IPS DF 6.9 (cell line): ENCODE measurements around the gene ELP5.

ENCODE experiments used
- DNase-seq: peaks from one replicate; pipeline ENCODE4 v3.0.0-alpha.2; 2013; ENCODE audit warnings: low read depth, low spot score
- H3K27ac ChIP-seq: one replicate; pipeline ENCODE4 v1.5.1; 2013; ENCODE audit warnings: low read length, control low read depth
- H3K27me3 ChIP-seq: 2 replicates; pipeline ENCODE4 v1.6.1; 2013; ENCODE audit warnings: mild to moderate bottlenecking, low read length; ENCODE audit not compliant: control insufficient read depth, insufficient read depth
- H3K36me3 ChIP-seq: 2 replicates; pipeline ENCODE4 v1.6.1; 2013; ENCODE audit warnings: low read length; ENCODE audit not compliant: control insufficient read depth, insufficient read depth
- H3K4me1 ChIP-seq: 2 replicates; pipeline ENCODE4 v1.6.1; 2013; ENCODE audit warnings: low read length; ENCODE audit not compliant: control insufficient read depth, insufficient read depth
- H3K4me3 ChIP-seq: 2 replicates; pipeline ENCODE4 v1.5.1; 2013; ENCODE audit warnings: mild to moderate bottlenecking, low read length
- H3K9me3 ChIP-seq: 2 replicates; pipeline ENCODE4 v1.6.1; 2013; ENCODE audit warnings: low read length, inconsistent platforms; ENCODE audit not compliant: control insufficient read depth, insufficient read depth
- WGBS: extraction: QIAGEN DNeasy Blood & Tissue Kit; methylation state at CpG from one replicate; pipeline ENCODE4 v1.1.7; 2013; ENCODE audit warnings: mixed read lengths, missing lambda C conversion rate; ENCODE audit not compliant: insufficient read length, insufficient coverage; 5-methylcytosine and 5-hydroxymethylcytosine counted together

ELP5 gene

GRCh38 chr17:7246779-7247178 is 5.2 kb upstream of the ELP5 start:
- no peak for DNase-seq
- Histone ChIP-seq H3K9me3 (no peaks in the 10 kb centered on the region), H3K4me1 (no peaks in the 10 kb centered on the region), H3K36me3 (peaks cover 4% of the 10 kb centered on the region; the same call in 1 of the 2 replicates), H3K27me3 (no peaks in the 10 kb centered on the region), H3K4me3 (no peak overlapping the region), H3K27ac (no peak overlapping the region)
- WGBS = no CpG with 5 or more reads among the region's 5 CpGs

DNA sequence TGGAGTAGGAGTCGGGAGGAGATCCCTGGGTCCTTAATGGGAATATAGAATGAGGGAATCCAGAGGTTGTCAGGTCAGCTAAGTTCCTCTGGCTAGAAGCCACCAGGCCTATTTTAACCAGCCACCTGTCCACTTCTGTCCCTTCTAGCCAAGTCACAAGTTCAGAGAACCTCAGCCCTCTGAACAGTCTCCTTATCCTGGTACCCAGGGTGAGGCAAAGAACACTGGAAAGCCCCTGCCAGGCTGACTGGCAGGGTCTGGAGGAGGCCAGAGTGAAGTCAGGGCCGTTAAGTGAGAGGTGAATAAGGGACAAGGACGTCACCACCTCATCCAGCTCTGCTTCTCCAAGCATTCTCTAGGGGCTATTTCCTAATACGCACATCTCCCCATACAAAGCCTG is 3.2 kb upstream of the ELP5 start:
- no CpG with 5 or more reads among the region's 4 CpGs for WGBS
- Histone ChIP-seq H3K27ac (no peak overlapping the region), H3K36me3 (peaks cover 3% of the 10 kb centered on the region; the same call in 1 of the 2 replicates), H3K9me3 (no peaks in the 10 kb centered on the region), H3K4me3 (no peak overlapping the region), H3K27me3 (no peaks in the 10 kb centered on the region), H3K4me1 (no peaks in the 10 kb centered on the region)
- no peak for DNase-seq

GRCh38 chr17:7249214-7249613 is 2.8 kb upstream of the ELP5 start:
- no peaks in the 10 kb centered on the region for H3K4me1 ChIP-seq
- no peaks in the 10 kb centered on the region; the same call in 1 of the 2 replicates for H3K36me3 ChIP-seq
- no peaks in the 10 kb centered on the region for H3K27me3 ChIP-seq
- no peak overlapping the region for H3K27ac ChIP-seq
- WGBS = no CpG with 5 or more reads among the region's 6 CpGs
- no peak overlapping the region for H3K4me3 ChIP-seq
- no peak for DNase-seq
- no peaks in the 10 kb centered on the region for H3K9me3 ChIP-seq

- no peaks in the 10 kb centered on the region for H3K4me1 ChIP-seq
- H3K27ac ChIP-seq = no peak overlapping the region
- H3K27me3 ChIP-seq = no peaks in the 10 kb centered on the region
- H3K9me3 ChIP-seq = no peaks in the 10 kb centered on the region
- no peak for DNase-seq
- H3K36me3 ChIP-seq = peaks cover 3% of the 10 kb centered on the region; the same call in 1 of the 2 replicates
- WGBS = no CpG with 5 or more reads among the region's 7 CpGs
- no peak overlapping the region for H3K4me3 ChIP-seq
Observed at GRCh38 chr17:7249830-7250229, 2.2 kb upstream of the ELP5 start.

GRCh38 chr17:7250695-7251627 is 1.1 kb upstream of the ELP5 start:
- Histone ChIP-seq H3K4me1 (no peaks in the 10 kb centered on the region), H3K27me3 (no peaks in the 10 kb centered on the region), H3K27ac (no peak overlapping the region), H3K4me3 (peak overlapping the region; percentile 87), H3K9me3 (no peaks in the 10 kb centered on the region), H3K36me3 (peaks cover 3% of the 10 kb centered on the region; the same call in 1 of the 2 replicates)
- WGBS = no CpG with 5 or more reads among the region's 55 CpGs
- no peak for DNase-seq

- Histone ChIP-seq H3K4me1 (no peaks in the 10 kb centered on the region), H3K4me3 (peak within 1 kb of the TSS; percentile 87), H3K27ac (no peak within 1 kb of the TSS), H3K9me3 (no peaks in the 10 kb centered on the region), H3K27me3 (no peaks in the 10 kb centered on the region), H3K36me3 (peaks cover 7% of the 10 kb centered on the region; the same call in 1 of the 2 replicates)
- no CpG with 5 or more reads among the region's 41 CpGs for WGBS
- peak; percentile 95 for DNase-seq
Observed at GRCh38 chr17:7251661-7252175, 297 bp upstream of the ELP5 start, which contains the start of gene CTDNEP1. Gene CTDNEP1, minus strand, starts transcription at chr17:7251734. Its CDS starts 438 bp downstream, at chr17:7251296.

DNA sequence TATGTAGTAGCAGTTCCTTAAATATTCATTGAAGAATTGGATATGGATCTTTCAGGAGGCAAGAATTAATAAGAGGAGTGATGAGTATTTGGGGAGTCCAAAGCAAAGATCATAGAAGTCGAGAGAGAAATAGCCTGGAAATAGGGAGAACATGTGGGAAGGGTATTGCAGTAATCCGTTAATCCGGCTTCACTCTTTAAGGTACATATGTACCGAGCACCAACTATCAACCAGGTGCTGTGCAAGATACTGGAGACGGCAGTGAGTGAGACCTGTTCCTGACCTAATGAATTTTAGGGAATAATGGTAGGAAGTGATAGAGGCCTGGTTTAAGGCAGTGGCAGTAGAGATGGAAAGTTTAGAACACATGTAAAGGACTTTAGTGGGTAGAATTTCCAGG is 1.1 kb downstream of the ELP5 start:
- Histone ChIP-seq H3K27ac (no peak overlapping the region), H3K36me3 (peaks cover 7% of the 10 kb centered on the region; the same call in 1 of the 2 replicates), H3K4me3 (peak overlapping the region; percentile 87; the same call in 1 of the 2 replicates), H3K4me1 (no peaks in the 10 kb centered on the region), H3K9me3 (no peaks in the 10 kb centered on the region), H3K27me3 (no peaks in the 10 kb centered on the region)
- whole genome bisulfite sequencing = no CpG with 5 or more reads among the region's 5 CpGs
- DNase-seq = no peak

GRCh38 chr17:7254511-7254910 is 2.5 kb downstream of the ELP5 start:
- no CpG with 5 or more reads among the region's 4 CpGs for WGBS
- Histone ChIP-seq H3K27ac (no peak overlapping the region), H3K9me3 (no peaks in the 10 kb centered on the region), H3K4me3 (no peak overlapping the region), H3K4me1 (no peaks in the 10 kb centered on the region), H3K27me3 (no peaks in the 10 kb centered on the region), H3K36me3 (peaks cover 14% of the 10 kb centered on the region; the same call in 1 of the 2 replicates)
- DNase-seq = no peak

DNA sequence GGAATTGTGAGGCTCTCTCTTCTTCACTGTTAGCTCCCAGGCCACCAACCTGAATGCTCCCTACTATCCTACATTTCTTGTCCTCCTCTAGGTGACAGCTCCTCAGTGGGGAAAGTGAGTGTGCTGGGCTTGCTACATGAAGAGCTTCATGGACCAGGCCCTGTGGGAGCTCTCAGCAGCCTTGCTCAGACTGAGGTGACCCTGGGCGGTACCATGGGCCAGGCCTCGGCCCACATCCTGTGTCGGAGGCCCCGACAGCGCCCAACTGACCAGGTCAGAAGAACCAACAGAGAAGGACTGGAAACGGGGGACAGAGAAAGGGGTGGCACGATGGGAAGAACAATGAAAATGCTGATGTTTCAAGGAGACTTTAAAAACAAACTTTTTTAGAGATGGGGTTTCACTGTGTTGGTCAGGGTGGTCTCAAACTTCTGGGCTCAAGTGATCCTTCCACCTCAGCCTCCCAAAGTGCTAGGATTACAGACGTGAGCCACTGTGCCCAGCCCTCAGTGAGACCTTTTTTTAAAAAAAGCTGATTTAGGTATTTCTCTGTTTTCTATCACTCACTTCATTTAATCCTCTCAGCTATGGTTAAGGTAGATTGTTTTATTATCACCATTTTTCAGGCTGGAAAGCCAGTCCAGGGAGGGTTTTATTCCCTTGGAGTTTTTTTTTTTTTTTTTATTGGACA is 4.9 kb downstream of the ELP5 start:
- no CpG with 5 or more reads among the region's 8 CpGs for WGBS
- no peaks in the 10 kb centered on the region for H3K9me3 ChIP-seq
- peaks cover 14% of the 10 kb centered on the region; the same call in 1 of the 2 replicates for H3K36me3 ChIP-seq
- no peak overlapping the region for H3K4me3 ChIP-seq
- no peak overlapping the region for H3K27ac ChIP-seq
- no peaks in the 10 kb centered on the region; the same call in 1 of the 2 replicates for H3K4me1 ChIP-seq
- H3K27me3 ChIP-seq = no peaks in the 10 kb centered on the region
- no peak for DNase-seq
